Vagina (tissue), 2 donors: ENCODE data around the gene DHRS2.

ENCODE experiments used
- POLR2AphosphoS5 ChIP-seq, 2 donors: sonication (generic); formaldehyde crosslinking; IDR thresholded peaks; one replicate each; pipeline ENCODE4 v1.9.0; 2017; ENCODE audit warnings: antibody characterized with exemption in 2 of 2, mild to moderate bottlenecking in 2 of 2, low read depth in 1 of 2; ENCODE audit not compliant: insufficient read depth in 1 of 2
- TF ChIP-seq, protein P1 (sequence below), 3 experiments: fragments of 450-650 bp in 2 of 3; fragments of 200-600 bp in 1 of 3; sonication (generic) in 1 of 3; IDR thresholded peaks; one replicate each; pipeline ENCODE4 v1.5.1; 2017 to 2019; ENCODE audit warnings: antibody characterized with exemption in 3 of 3, mild to moderate bottlenecking in 2 of 3, moderate library complexity in 2 of 3

DNA sequence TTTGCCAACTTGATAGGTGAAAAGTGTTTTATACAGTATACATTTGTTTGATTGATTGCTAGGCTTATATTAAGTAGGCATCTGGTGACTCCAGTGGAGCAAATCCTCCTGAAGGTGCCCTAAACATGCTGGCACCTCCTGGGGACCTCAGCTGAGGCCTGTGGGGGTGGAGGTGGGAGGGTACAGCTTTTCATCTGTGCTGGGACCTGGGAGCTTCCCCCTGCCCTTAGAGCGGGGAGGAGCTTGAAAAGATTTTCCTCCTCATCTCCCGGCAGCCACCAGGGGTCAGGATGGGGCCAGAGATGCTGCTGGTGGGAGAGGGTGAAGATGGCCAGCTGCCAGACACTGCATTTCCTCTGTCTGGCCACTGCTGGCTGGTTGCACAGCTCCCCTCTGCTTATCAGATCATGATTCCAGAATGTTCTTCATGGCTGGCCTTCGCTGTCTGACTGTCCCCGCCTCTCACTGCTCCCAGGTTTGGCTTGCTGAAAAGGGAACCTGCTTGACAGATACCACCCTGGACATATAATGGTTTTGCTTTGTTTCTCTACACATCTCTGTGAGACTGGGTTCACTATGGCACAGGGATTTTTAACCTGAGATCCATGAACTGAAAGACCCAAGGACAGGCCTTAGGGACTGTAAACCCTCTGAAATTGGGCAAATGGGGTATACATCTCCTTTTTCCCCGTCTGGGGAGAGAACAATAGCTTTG is 47.1 kb upstream of the DHRS2 start:
- TF ChIP-seq, protein P1, sequence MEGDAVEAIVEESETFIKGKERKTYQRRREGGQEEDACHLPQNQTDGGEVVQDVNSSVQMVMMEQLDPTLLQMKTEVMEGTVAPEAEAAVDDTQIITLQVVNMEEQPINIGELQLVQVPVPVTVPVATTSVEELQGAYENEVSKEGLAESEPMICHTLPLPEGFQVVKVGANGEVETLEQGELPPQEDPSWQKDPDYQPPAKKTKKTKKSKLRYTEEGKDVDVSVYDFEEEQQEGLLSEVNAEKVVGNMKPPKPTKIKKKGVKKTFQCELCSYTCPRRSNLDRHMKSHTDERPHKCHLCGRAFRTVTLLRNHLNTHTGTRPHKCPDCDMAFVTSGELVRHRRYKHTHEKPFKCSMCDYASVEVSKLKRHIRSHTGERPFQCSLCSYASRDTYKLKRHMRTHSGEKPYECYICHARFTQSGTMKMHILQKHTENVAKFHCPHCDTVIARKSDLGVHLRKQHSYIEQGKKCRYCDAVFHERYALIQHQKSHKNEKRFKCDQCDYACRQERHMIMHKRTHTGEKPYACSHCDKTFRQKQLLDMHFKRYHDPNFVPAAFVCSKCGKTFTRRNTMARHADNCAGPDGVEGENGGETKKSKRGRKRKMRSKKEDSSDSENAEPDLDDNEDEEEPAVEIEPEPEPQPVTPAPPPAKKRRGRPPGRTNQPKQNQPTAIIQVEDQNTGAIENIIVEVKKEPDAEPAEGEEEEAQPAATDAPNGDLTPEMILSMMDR (IDR thresholded peaks at IDR 0.05): peak; percentile 25 to 59 (median 31)
- TF ChIP-seq POLR2AphosphoS5 (IDR thresholded peaks at IDR 0.05; ENCODE audit: insufficient read depth in 1 of 2, low read depth in 1 of 2): no peak
